Muscle layer of duodenum (tissue), 2 donors: ENCODE results near the gene PIKFYVE.

Experiments used
- H3K27ac ChIP-seq: one replicate; pipeline ENCODE4 v1.7.0; 2013; ENCODE audit warnings: mild to moderate bottlenecking, low read length
- H3K27me3 ChIP-seq: one replicate; pipeline ENCODE4 v1.7.0; 2013; ENCODE audit warnings: low read depth, mild to moderate bottlenecking, control low read depth, low read length
- H3K36me3 ChIP-seq, 2 donors: one replicate each; pipeline ENCODE4 v1.7.0; 2013; ENCODE audit warnings: low read length in 2 of 2, control low read depth in 1 of 2, mild to moderate bottlenecking in 1 of 2; ENCODE audit not compliant: insufficient read depth in 2 of 2, control insufficient read depth in 1 of 2
- H3K4me1 ChIP-seq, 2 donors: one replicate each; pipeline ENCODE4 v1.7.0; 2013; ENCODE audit warnings: low read length in 2 of 2, mild to moderate bottlenecking in 2 of 2, control low read depth in 1 of 2, moderate library complexity in 1 of 2; ENCODE audit not compliant: insufficient read depth in 2 of 2, control insufficient read depth in 1 of 2
- H3K4me3 ChIP-seq, 2 donors: one replicate each; pipeline ENCODE4 v1.7.0; 2013; ENCODE audit warnings: low read length in 2 of 2, low read depth in 1 of 2, mild to moderate bottlenecking in 1 of 2
- H3K9me3 ChIP-seq, 2 donors: one replicate each; pipeline ENCODE4 v1.7.0; 2013; ENCODE audit warnings: low read length in 2 of 2, control low read depth in 1 of 2, mild to moderate bottlenecking in 1 of 2; ENCODE audit not compliant: control insufficient read depth in 1 of 2
- donor health status: healthy.

PIKFYVE gene

GRCh38 chr2:208274748-208275147 lies 8.7 kb downstream of the PIKFYVE start:
- Histone ChIP-seq H3K4me3 (no peak overlapping the region), H3K36me3 (peaks cover 39 to 53% of the 10 kb centered on the region in 2 donors), H3K27me3 (no peaks in the 10 kb centered on the region), H3K9me3 (no peaks in the 10 kb centered on the region), H3K4me1 (peaks cover 0 to under 1% of the 10 kb centered on the region in 2 donors), H3K27ac (no peak overlapping the region)

- Histone ChIP-seq H3K27ac (no peak overlapping the region), H3K4me3 (no peak overlapping the region), H3K9me3 (no peaks in the 10 kb centered on the region), H3K4me1 (no peaks in the 10 kb centered on the region), H3K27me3 (no peaks in the 10 kb centered on the region), H3K36me3 (peaks cover 56 to 66% of the 10 kb centered on the region in 2 donors)
Observed at GRCh38 chr2:208278549-208278948, 12.5 kb downstream of the PIKFYVE start.

GRCh38 chr2:208279236-208279635 lies 13.2 kb downstream of the PIKFYVE start:
- Histone ChIP-seq H3K9me3 (no peaks in the 10 kb centered on the region), H3K27me3 (no peaks in the 10 kb centered on the region), H3K36me3 (peaks cover 49 to 59% of the 10 kb centered on the region in 2 donors), H3K4me3 (no peak overlapping the region), H3K27ac (no peak overlapping the region), H3K4me1 (no peaks in the 10 kb centered on the region)

GRCh38 chr2:208280234-208280633 lies 14.2 kb downstream of the PIKFYVE start:
- no peak overlapping the region for H3K4me3 ChIP-seq
- peaks cover 46 to 58% of the 10 kb centered on the region in 2 donors for H3K36me3 ChIP-seq
- no peaks in the 10 kb centered on the region for H3K4me1 ChIP-seq
- H3K27ac ChIP-seq = no peak overlapping the region
- no peaks in the 10 kb centered on the region for H3K9me3 ChIP-seq
- no peaks in the 10 kb centered on the region for H3K27me3 ChIP-seq

- Histone ChIP-seq H3K27ac (no peak overlapping the region), H3K4me1 (no peaks in the 10 kb centered on the region), H3K36me3 (peaks cover 44 to 55% of the 10 kb centered on the region in 2 donors), H3K4me3 (no peak overlapping the region), H3K27me3 (no peaks in the 10 kb centered on the region), H3K9me3 (no peaks in the 10 kb centered on the region)
Observed at GRCh38 chr2:208280933-208281332, 14.9 kb downstream of the PIKFYVE start.

GRCh38 chr2:208285853-208286252 lies 19.8 kb downstream of the PIKFYVE start:
- H3K4me3 ChIP-seq = no peak overlapping the region
- H3K27me3 ChIP-seq = no peaks in the 10 kb centered on the region
- H3K27ac ChIP-seq = no peak overlapping the region
- H3K9me3 ChIP-seq = peaks cover 0 to 3% of the 10 kb centered on the region in 2 donors
- no peaks in the 10 kb centered on the region for H3K4me1 ChIP-seq
- peaks cover 22 to 30% of the 10 kb centered on the region in 2 donors for H3K36me3 ChIP-seq

GRCh38 chr2:208294482-208295024 lies 28.5 kb downstream of the PIKFYVE start:
- Histone ChIP-seq H3K4me1 (no peaks in the 10 kb centered on the region), H3K27ac (no peak overlapping the region), H3K27me3 (no peaks in the 10 kb centered on the region), H3K9me3 (peaks cover 0 to 5% of the 10 kb centered on the region in 2 donors), H3K4me3 (no peak overlapping the region), H3K36me3 (peaks cover 24 to 43% of the 10 kb centered on the region in 2 donors)

GRCh38 chr2:208295834-208296233 lies 29.8 kb downstream of the PIKFYVE start:
- no peak overlapping the region for H3K4me3 ChIP-seq
- H3K27me3 ChIP-seq = no peaks in the 10 kb centered on the region
- no peaks in the 10 kb centered on the region for H3K4me1 ChIP-seq
- peaks cover 0 to 2% of the 10 kb centered on the region in 2 donors for H3K9me3 ChIP-seq
- peaks cover 24 to 41% of the 10 kb centered on the region in 2 donors for H3K36me3 ChIP-seq
- no peak overlapping the region for H3K27ac ChIP-seq

- H3K36me3 ChIP-seq = peaks cover 29 to 43% of the 10 kb centered on the region in 2 donors
- H3K9me3 ChIP-seq = no peaks in the 10 kb centered on the region
- no peaks in the 10 kb centered on the region for H3K27me3 ChIP-seq
- H3K4me3 ChIP-seq = no peak overlapping the region
- no peaks in the 10 kb centered on the region for H3K4me1 ChIP-seq
- H3K27ac ChIP-seq = no peak overlapping the region
Observed at GRCh38 chr2:208296610-208297009, 30.6 kb downstream of the PIKFYVE start.

GRCh38 chr2:208297961-208298360 lies 31.9 kb downstream of the PIKFYVE start:
- Histone ChIP-seq H3K27me3 (no peaks in the 10 kb centered on the region), H3K4me1 (no peaks in the 10 kb centered on the region), H3K36me3 (peaks cover 35 to 48% of the 10 kb centered on the region in 2 donors), H3K27ac (no peak overlapping the region), H3K9me3 (no peaks in the 10 kb centered on the region), H3K4me3 (no peak overlapping the region)

GRCh38 chr2:208300847-208301618 lies 35.0 kb downstream of the PIKFYVE start:
- H3K27me3 ChIP-seq = no peaks in the 10 kb centered on the region
- H3K4me3 ChIP-seq = no peak overlapping the region
- H3K27ac ChIP-seq = no peak overlapping the region
- peaks cover 48 to 59% of the 10 kb centered on the region in 2 donors for H3K36me3 ChIP-seq
- H3K9me3 ChIP-seq = no peaks in the 10 kb centered on the region
- no peaks in the 10 kb centered on the region for H3K4me1 ChIP-seq
